NCI-H187 (cell line): ENCODE measurements around the gene SF3B6.

ENCODE experiments used
- DNase-seq, 2 experiments: peaks; one replicate each; lab custom pipeline; 2025; lab: John Stamatoyannopoulos, UW

SF3B6 gene

DNA sequence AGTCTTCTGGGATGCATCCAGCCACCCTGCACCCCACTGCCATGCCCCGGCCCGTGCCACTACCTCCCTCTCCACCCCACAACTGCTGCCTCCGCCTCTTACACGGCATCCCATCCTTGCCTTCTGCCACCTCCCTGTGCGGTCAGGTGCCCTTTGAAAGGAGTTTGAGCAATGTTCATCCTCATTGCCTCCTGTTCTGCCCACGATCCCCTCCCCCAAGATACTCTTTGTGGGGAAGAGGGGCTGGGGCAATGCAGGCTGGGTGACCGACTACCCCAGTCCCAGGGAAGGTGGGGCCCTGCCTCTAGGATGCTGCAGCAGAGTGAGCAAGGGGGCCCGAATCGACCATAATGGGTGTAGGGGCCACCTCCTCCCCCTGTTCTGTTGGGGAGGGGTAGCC, 57.9 kb downstream of the SF3B6 start:
- DNase-seq: no peak

DNA sequence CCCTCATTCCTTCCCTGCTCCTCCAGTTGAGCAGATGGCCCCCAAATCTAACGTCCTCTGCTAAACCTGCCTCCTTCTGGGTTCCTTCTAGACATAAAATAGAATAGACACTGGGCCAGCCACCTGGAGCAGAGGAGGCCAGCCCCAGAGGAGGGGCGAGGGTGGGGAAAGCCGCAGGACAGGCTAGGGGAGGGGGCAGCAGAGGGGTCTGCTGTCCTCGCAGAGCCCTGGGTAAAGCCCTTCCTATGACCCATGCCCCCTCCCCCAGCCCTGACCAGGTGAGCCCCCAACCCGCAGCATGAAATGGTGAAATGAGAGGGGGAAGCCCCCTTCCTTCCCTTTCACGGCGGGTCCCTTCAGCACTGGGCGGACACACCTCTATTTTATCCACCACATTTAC, 58.4 kb downstream of the SF3B6 start:
- DNase-seq: no peak
